GM20000 (cell line): ENCODE data around the gene KCTD20.

Experiments used
- DNase-seq: peaks from one replicate; pipeline ENCODE4 v3.0.0; 2012; ENCODE audit warnings: low spot score
- CTCF ChIP-seq: IDR thresholded peaks from 2 replicates; pipeline ENCODE4 v1.5.1; 2012; ENCODE audit warnings: mild to moderate bottlenecking, control low read depth; ENCODE audit errors: extremely low read depth, missing control alignments

KCTD20 gene

DNA sequence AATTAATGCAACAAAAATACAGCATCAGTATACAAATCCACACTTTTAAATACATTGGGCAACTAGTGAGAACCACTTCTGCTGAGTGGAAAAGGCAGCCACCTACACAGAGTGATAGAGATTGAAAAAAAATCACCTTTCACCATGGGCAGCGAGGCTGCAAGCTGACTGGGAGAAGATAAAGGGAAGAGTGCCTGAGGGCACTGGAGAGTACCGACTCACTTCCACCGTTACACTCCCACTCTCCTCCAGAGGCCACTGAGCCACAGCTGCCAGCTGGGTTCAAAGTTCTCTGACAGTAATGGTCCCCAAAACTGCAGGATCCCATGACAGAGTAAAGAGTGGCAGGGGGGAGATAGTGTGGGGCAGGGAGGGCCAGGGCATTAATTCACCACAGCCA, 24.2 kb upstream of the KCTD20 start:
- TF ChIP-seq CTCF, result no peak
- DNase-seq, result no peak

DNA sequence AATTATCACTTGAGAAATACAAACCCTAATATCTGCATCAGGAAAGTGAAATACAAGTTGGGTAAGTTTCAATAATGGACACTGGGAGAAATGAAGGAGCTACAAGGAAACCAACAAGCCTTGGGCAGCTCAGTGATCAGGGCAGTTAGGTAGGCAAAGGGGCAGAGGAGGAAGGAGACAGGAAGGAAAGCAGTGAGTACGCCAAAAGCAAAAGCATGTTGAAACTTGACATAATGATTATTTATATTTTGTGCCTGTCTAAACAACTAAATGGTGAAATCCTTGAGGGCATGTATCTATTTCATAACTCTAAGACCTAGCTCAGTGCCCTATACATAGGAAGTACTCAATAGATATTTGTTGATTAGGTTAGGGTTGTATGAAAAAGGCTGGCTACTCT, 23.5 kb upstream of the KCTD20 start:
- DNase-seq, result no peak
- no peak for TF ChIP-seq CTCF

- no peak for TF ChIP-seq CTCF
- DNase-seq, result no peak
Measured at GRCh38 chr6:36422714-36423100, 20.1 kb upstream of the KCTD20 start.

DNA sequence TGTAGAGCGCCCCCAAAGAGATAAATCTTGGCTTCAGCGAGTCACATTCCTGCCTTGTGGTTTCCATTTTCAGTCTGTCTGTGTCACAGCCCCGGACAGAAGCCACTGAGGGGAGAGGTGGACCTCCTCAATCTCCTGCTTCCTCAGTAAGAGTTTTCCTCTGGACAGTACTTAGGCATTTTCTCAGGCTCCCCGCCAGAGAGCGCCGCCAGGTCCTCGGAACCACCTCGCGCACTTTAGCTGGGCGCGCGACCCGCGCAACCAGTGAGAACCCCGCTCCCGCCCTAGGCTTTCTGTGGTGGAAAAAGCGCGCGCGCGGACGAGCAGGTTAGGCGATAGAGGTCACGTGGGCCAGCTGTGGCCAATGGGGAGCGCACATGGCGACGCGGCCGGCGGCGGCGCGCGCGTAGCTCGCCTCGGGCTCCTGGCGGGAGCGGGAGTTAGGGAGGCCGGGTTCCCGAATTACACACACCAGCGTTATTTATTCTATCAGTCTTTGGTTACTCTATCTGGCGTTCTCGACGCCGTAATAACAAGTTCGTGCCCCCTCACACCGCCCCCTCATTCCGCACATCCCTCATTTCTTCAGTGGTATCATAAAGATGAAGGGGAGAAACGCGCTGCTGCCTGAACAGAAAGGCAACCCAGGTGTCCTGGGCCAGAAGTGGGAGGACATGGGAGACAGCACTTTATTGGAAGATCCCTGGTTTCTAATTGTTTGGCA, 19.5 kb upstream of the KCTD20 start:
- DNase-seq, result peak; percentile 95
- TF ChIP-seq CTCF, result peak; percentile 46

DNA sequence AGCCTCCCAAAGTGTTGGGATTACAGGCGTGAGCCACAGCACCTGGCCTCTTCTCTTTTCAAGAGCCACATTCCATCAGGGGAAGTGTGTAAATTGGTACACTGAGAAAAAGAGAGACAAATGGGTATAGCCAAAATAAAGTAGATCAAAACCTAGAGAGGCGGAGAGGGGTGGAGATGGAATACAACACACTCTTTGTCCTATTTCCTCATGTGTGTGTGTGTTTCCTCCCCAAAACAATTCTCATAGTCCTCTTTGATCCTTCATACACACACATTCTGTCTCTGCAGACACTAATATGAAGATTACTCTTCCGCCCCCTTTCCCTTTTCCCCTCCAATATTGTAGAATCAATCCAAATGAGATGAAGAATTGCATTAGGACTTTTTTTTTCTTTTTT, 16.2 kb upstream of the KCTD20 start:
- no peak for TF ChIP-seq CTCF
- no peak for DNase-seq

DNA sequence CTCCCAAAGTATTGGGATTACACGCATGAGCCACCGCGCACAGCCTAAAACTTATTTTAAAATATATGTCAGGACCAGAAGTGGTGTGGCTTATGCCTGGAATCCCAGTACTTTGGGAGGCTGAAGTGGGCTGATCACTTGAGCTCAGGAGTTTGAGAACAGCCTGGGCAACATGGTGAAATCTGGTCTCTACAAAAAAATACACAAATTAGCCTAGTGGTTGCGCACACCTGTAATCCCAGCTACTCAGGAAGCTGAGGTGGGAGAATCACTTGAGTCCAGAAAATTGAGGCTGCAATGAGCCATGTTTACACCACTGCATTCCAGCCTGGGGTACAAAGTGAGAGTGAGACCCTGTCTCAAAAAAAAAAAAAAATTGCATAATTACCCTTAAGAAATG, 13.9 kb upstream of the KCTD20 start:
- DNase-seq, result no peak
- TF ChIP-seq CTCF, result no peak

- no peak for DNase-seq
- TF ChIP-seq CTCF, result no peak
Measured at GRCh38 chr6:36430351-36430750, 12.4 kb upstream of the KCTD20 start.
